Testis (tissue), 2 donors: ENCODE data around the gene GTF2A2.

Experiments
- CTCF ChIP-seq, 3 experiments: fragments of 450-650 bp in 2 of 3; fragments of 200-600 bp in 1 of 3; sonication (generic) in 1 of 3; IDR thresholded peaks; one replicate each; pipeline ENCODE4 v1.5.1; 2016 to 2019; ENCODE audit warnings: antibody characterized with exemption in 3 of 3, mild to moderate bottlenecking in 2 of 3, moderate library complexity in 1 of 3
- POLR2A ChIP-seq: fragments of 450-650 bp; IDR thresholded peaks from one replicate; pipeline ENCODE4 v1.6.1; 2017; ENCODE audit warnings: antibody characterized with exemption, mild to moderate bottlenecking, moderate library complexity

- TF ChIP-seq CTCF (IDR thresholded peaks at IDR 0.05) (no peak), POLR2A (no peak)
Observed at GRCh38 chr15:59702351-59702750, 45.0 kb upstream of the GTF2A2 start.
